SK-N-SH (cell line): ENCODE data around the gene CDH13. TPM values are rescaled to one million over a fixed set of nuclear protein-coding genes. Genes with fewer than 3 reads are reported as not detected.

ENCODE experiments used
- CTCF ChIA-PET: fragments of 300-600, 350-600 bp; formaldehyde crosslinking; extraction: SDS; loops from one replicate; lab custom pipeline; 2021; lab: Yijun Ruan, JAX
- POLR2A ChIA-PET: fragments of 350-600 bp; sonication (Branson Sonifier 250); formaldehyde crosslinking; extraction: SDS; loops from one replicate; lab custom pipeline; 2020; ENCODE audit warnings: antibody characterized with exemption, inconsistent platforms; lab: Yijun Ruan, JAX
- DNase-seq: peaks from one replicate; pipeline ENCODE4 v3.0.0; 2012
- H2AFZ ChIP-seq: fragments of 200-600 bp; sonication (generic); 2 replicates; pipeline ENCODE4 v1.8.1; 2016; ENCODE audit warnings: antibody characterized with exemption, mild to moderate bottlenecking, low read depth
- H3F3A ChIP-seq: fragments of 200-600 bp; sonication (generic); replicated peaks from 2 replicates; pipeline ENCODE3; 2016; ENCODE audit warnings: antibody characterized with exemption, mild to moderate bottlenecking; ENCODE audit not compliant: insufficient read depth
- H3K27ac ChIP-seq, 2 experiments: fragments of 200-500 bp in 1 of 2; fragments of 200-600 bp in 1 of 2; sonication (Bioruptor generic) in 1 of 2; sonication (generic), shearing (Covaris generic) in 1 of 2; 2 replicates each; pipeline versions ENCODE4 v1.5.1 to v1.6.1; 2014 to 2016; ENCODE audit warnings: low read depth in 2 of 2, inconsistent platforms in 1 of 2, low read length in 1 of 2, mild to moderate bottlenecking in 1 of 2, mixed read lengths in 1 of 2
- H3K27me3 ChIP-seq: fragments of 200-600 bp; sonication (generic), shearing (Covaris generic); 2 replicates; pipeline ENCODE4 v1.6.1; 2016; ENCODE audit warnings: mixed run types; ENCODE audit not compliant: insufficient read depth
- H3K36me3 ChIP-seq, 2 experiments: fragments of 200-500 bp in 1 of 2; fragments of 200-600 bp in 1 of 2; sonication (Bioruptor generic) in 1 of 2; sonication (generic) in 1 of 2; replicated peaks in 1 of 2; 2 replicates each; pipeline versions ENCODE3 to v1.5.1; 2014 to 2016; ENCODE audit warnings: low read length in 1 of 2, mild to moderate bottlenecking in 1 of 2; ENCODE audit not compliant: insufficient read depth in 2 of 2, control insufficient read depth in 1 of 2
- H3K4me1 ChIP-seq, 2 experiments: fragments of 200-500 bp in 1 of 2; fragments of 200-600 bp in 1 of 2; sonication (Bioruptor generic) in 1 of 2; sonication (generic), shearing (Covaris generic) in 1 of 2; 2 replicates each; pipeline versions ENCODE4 v1.5.1 to v1.6.1; 2014 to 2016; ENCODE audit warnings: low read depth in 1 of 2, low read length in 1 of 2, mixed run types in 1 of 2; ENCODE audit not compliant: insufficient read depth in 2 of 2, control insufficient read depth in 1 of 2
- H3K4me2 ChIP-seq: fragments of 200-600 bp; sonication (generic), shearing (Covaris generic); 2 replicates; pipeline ENCODE4 v1.6.1; 2017; ENCODE audit warnings: mixed run types
- H3K4me3 ChIP-seq, 2 experiments: fragments of 200-500 bp in 1 of 2; fragments of 200-600 bp in 1 of 2; sonication (Bioruptor generic) in 1 of 2; sonication (generic), shearing (Covaris generic) in 1 of 2; 2 replicates each; pipeline versions ENCODE4 v1.5.1 to v1.8.1; 2014 to 2016; ENCODE audit warnings: low read depth in 2 of 2, inconsistent platforms in 1 of 2, low read length in 1 of 2, mild to moderate bottlenecking in 1 of 2, mixed read lengths in 1 of 2, moderate library complexity in 1 of 2
- H3K79me2 ChIP-seq: fragments of 200-600 bp; sonication (generic); 2 replicates; pipeline ENCODE4 v1.8.1; 2017; ENCODE audit warnings: mild to moderate bottlenecking; ENCODE audit not compliant: insufficient read depth
- H3K9ac ChIP-seq: fragments of 200-600 bp; sonication (generic); 2 replicates; pipeline ENCODE4 v1.6.1; 2017; ENCODE audit warnings: mixed run types
- H3K9me2 ChIP-seq: fragments of 200-600 bp; sonication (generic); 2 replicates; pipeline ENCODE4 v1.6.1; 2017; ENCODE audit warnings: mixed run types
- H3K9me3 ChIP-seq: fragments of 200-600 bp; sonication (generic); 2 replicates; pipeline ENCODE4 v1.6.1; 2017; ENCODE audit warnings: mixed run types, mild to moderate bottlenecking, moderate library complexity
- H4K20me1 ChIP-seq: fragments of 200-600 bp; sonication (generic); 2 replicates; pipeline ENCODE4 v1.6.1; 2017; ENCODE audit warnings: mild to moderate bottlenecking, mixed run types; ENCODE audit not compliant: insufficient read depth
- CHD2 ChIP-seq: fragments of 150-350 bp; IDR thresholded peaks from 2 replicates; pipeline ENCODE4 v1.6.1; 2018; ENCODE audit warnings: low read length; ENCODE audit not compliant: partially characterized antibody
- ELF1 ChIP-seq: IDR thresholded peaks from 2 replicates; pipeline ENCODE4 v1.4.0; 2012
- EP300 ChIP-seq, 2 experiments: IDR thresholded peaks; 2 replicates each; pipeline versions ENCODE4 v1.4.0 to v1.6.1; 2012; ENCODE audit warnings: borderline replicate concordance in 1 of 2, low read depth in 1 of 2, low read length in 1 of 2
- FOXJ3 ChIP-seq: sonication (generic); formaldehyde crosslinking; IDR thresholded peaks from 2 replicates; pipeline ENCODE4 v1.5.1; 2020; ENCODE audit warnings: mild to moderate bottlenecking, missing genetic modification reagents
- FOXM1 ChIP-seq: IDR thresholded peaks from 2 replicates; pipeline ENCODE4 v1.4.0; 2012; ENCODE audit warnings: low read depth, mild to moderate bottlenecking
- GATA2 ChIP-seq: sonication (generic); formaldehyde crosslinking; IDR thresholded peaks from 2 replicates; pipeline ENCODE4 v1.5.0; 2020; ENCODE audit warnings: mild to moderate bottlenecking, missing genetic modification reagents
- JUND ChIP-seq: IDR thresholded peaks from 2 replicates; pipeline ENCODE4 v1.4.0; 2012
- MXI1 ChIP-seq: IDR thresholded peaks from 2 replicates; pipeline ENCODE4 v1.6.1; 2012; ENCODE audit warnings: mild to moderate bottlenecking, low read depth, low read length, improper control_type of control experiment
- NRF1 ChIP-seq: IDR thresholded peaks from 2 replicates; pipeline ENCODE4 v1.6.1; 2012; ENCODE audit warnings: low read depth, mild to moderate bottlenecking, low read length
- POLR2AphosphoS5 ChIP-seq: IDR thresholded peaks from 2 replicates; pipeline ENCODE4 v1.6.1; 2012; ENCODE audit warnings: low read depth, low read length
- RCOR1 ChIP-seq: fragments of 150-350 bp; IDR thresholded peaks from 2 replicates; pipeline ENCODE4 v1.6.1; 2017; ENCODE audit warnings: antibody characterized with exemption, low read length
- RFX5 ChIP-seq: IDR thresholded peaks from 2 replicates; pipeline ENCODE4 v1.6.1; 2012; ENCODE audit warnings: mild to moderate bottlenecking, improper control_type of control experiment, low read length
- SIN3A ChIP-seq: IDR thresholded peaks from 2 replicates; pipeline ENCODE4 v1.6.1; 2012; ENCODE audit warnings: low read depth, mild to moderate bottlenecking, low read length, moderate library complexity, borderline replicate concordance
- SMC3 ChIP-seq: IDR thresholded peaks from 2 replicates; pipeline ENCODE4 v1.6.1; 2012; ENCODE audit warnings: low read depth, low read length, improper control_type of control experiment
- TAF1 ChIP-seq: IDR thresholded peaks from 2 replicates; pipeline ENCODE4 v1.6.1; 2012; ENCODE audit warnings: low read depth, mild to moderate bottlenecking, low read length, moderate library complexity, borderline replicate concordance
- TCF12 ChIP-seq: IDR thresholded peaks from 2 replicates; pipeline ENCODE4 v1.4.0; 2012
- TEAD4 ChIP-seq: IDR thresholded peaks from 2 replicates; pipeline ENCODE4 v1.4.0; 2012; ENCODE audit warnings: mild to moderate bottlenecking, borderline replicate concordance; ENCODE audit not compliant: insufficient read depth
- YY1 ChIP-seq: IDR thresholded peaks from 2 replicates; pipeline ENCODE4 v1.4.0; 2012; ENCODE audit warnings: low read depth, mild to moderate bottlenecking
- WGBS: methylation state at CpG from one replicate; pipeline ENCODE4 v1.1.6; 2017; ENCODE audit warnings: low lambda C conversion rate; 5-methylcytosine and 5-hydroxymethylcytosine counted together
- polyA plus RNA-seq, 3 experiments: library from polyadenylated mRNA; depleted of rRNA; stranded (reverse); fragments of >200 nt; gene quantifications; 2 replicates each; pipeline ENCODE4 v1.2.3, GENCODE V29; 2012
- TF ChIP-seq, protein P1 (sequence below): IDR thresholded peaks from 2 replicates; pipeline ENCODE4 v1.6.1; 2012; ENCODE audit warnings: mild to moderate bottlenecking, low read depth, low read length, moderate library complexity
- TF ChIP-seq, protein P2 (sequence below): IDR thresholded peaks from 2 replicates; pipeline ENCODE4; 2012
- TF ChIP-seq, protein P3 (sequence below): IDR thresholded peaks from 2 replicates; pipeline ENCODE4 v1.4.0; 2012; ENCODE audit warnings: low read depth
- TF ChIP-seq, protein P4 (sequence below): fragments of 150-350 bp; IDR thresholded peaks from 2 replicates; pipeline ENCODE4 v1.6.1; 2017; ENCODE audit warnings: antibody characterized with exemption, low read length, low read depth, borderline replicate concordance
- TF ChIP-seq, protein P5 (sequence below): fragments of 150-350 bp; IDR thresholded peaks from 2 replicates; pipeline ENCODE4 v1.6.1; 2016; ENCODE audit warnings: mild to moderate bottlenecking, low read depth, low read length
- TF ChIP-seq, protein P6 (sequence below): fragments of 200-600 bp; sonication (generic); IDR thresholded peaks from 2 replicates; pipeline ENCODE4 v1.6.1; 2017; ENCODE audit warnings: antibody characterized with exemption, mild to moderate bottlenecking, moderate library complexity

The CDH13 gene
- polyA plus RNA-seq, 1 of the 3 experiments (the other 2 are of a cell fraction) = 93.0 TPM

DNA sequence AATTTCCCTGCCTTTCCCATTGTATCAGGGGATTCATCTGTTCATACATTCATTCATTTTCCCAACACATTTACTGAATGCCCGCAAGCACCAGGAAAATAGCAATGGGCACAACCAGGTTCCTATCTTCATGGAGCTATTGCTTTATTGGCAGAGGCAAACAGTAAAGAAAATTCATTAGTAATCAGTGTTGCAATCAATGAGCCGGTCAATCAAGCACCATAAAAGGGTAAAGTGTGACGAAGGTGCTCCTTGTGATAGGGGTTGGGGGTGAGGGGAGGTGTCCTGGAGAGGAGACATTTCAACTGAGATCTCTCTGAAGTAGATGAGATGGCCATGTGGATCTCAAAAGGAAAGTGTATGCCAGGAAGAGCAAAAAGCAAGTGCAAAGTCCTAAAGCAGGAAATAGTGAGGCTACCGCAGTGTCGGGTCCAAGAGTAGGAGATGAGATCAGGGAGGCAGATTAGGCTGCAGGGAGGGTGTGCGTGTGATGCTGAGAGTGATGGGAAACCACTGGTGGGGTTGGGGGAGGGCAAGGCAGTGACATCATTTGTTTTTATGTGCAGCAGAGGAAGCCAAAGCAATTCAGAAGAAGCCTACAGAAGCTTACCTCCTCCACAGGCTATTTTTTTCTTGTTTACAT lies 28.4 kb downstream of the CDH13 start:
- 16% methylated on average over 6 of the region's 6 CpGs for WGBS
- no peak for DNase-seq
- Histone ChIP-seq H3K36me3 (no peaks in the 10 kb centered on the region), H3K9me3 (no peaks in the 10 kb centered on the region), H3K4me1 (peaks cover 7 to 62% of the 10 kb centered on the region in 2 experiments), H3F3A (peaks cover 55% of the 10 kb centered on the region), H3K9ac (peak overlapping the region; percentile 72; the same call in 1 of the 2 replicates), H3K27ac (peak overlapping the region; percentile 1 to 96; a peak in 3 of 4 replicates), H3K4me3 (no peak overlapping the region), H3K27me3 (no peaks in the 10 kb centered on the region), H2AFZ (no peak overlapping the region), H3K4me2 (peak overlapping the region; percentile 64), H4K20me1 (no peaks in the 10 kb centered on the region), H3K79me2 (peaks cover 61% of the 10 kb centered on the region), H3K9me2 (no peaks in the 10 kb centered on the region)
- POLR2A ChIA-PET = no interaction called here
- CTCF ChIA-PET = interaction anchor here (0.7 to 1.7 kb wide), 2 partner anchors 10 to 15 kb away, joined by 3 to 4 read pairs; no protein-coding TSS in a partner anchor
- peak in 1 of 2 experiments; percentile 88; a peak in 2 of 4 replicates for TF ChIP-seq EP300 (IDR thresholded peaks at IDR 0.05; ENCODE audit: borderline replicate concordance in 1 of 2, low read depth in 1 of 2, low read length in 1 of 2)
- TF ChIP-seq, protein P1, sequence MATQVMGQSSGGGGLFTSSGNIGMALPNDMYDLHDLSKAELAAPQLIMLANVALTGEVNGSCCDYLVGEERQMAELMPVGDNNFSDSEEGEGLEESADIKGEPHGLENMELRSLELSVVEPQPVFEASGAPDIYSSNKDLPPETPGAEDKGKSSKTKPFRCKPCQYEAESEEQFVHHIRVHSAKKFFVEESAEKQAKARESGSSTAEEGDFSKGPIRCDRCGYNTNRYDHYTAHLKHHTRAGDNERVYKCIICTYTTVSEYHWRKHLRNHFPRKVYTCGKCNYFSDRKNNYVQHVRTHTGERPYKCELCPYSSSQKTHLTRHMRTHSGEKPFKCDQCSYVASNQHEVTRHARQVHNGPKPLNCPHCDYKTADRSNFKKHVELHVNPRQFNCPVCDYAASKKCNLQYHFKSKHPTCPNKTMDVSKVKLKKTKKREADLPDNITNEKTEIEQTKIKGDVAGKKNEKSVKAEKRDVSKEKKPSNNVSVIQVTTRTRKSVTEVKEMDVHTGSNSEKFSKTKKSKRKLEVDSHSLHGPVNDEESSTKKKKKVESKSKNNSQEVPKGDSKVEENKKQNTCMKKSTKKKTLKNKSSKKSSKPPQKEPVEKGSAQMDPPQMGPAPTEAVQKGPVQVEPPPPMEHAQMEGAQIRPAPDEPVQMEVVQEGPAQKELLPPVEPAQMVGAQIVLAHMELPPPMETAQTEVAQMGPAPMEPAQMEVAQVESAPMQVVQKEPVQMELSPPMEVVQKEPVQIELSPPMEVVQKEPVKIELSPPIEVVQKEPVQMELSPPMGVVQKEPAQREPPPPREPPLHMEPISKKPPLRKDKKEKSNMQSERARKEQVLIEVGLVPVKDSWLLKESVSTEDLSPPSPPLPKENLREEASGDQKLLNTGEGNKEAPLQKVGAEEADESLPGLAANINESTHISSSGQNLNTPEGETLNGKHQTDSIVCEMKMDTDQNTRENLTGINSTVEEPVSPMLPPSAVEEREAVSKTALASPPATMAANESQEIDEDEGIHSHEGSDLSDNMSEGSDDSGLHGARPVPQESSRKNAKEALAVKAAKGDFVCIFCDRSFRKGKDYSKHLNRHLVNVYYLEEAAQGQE = 0 out of 2 replicates have a peak, but pooled peaks have one; percentile 45
- TF ChIP-seq TEAD4 = peak; percentile 71; the same call in 1 of the 2 replicates
- 0 out of 2 replicates have a peak, but pooled peaks have one; percentile 57 for TF ChIP-seq SIN3A
- peak; percentile 91 for TF ChIP-seq TCF12
- TF ChIP-seq, protein P2, sequence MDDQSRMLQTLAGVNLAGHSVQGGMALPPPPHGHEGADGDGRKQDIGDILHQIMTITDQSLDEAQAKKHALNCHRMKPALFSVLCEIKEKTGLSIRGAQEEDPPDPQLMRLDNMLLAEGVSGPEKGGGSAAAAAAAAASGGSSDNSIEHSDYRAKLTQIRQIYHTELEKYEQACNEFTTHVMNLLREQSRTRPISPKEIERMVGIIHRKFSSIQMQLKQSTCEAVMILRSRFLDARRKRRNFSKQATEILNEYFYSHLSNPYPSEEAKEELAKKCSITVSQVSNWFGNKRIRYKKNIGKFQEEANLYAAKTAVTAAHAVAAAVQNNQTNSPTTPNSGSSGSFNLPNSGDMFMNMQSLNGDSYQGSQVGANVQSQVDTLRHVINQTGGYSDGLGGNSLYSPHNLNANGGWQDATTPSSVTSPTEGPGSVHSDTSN = peak; percentile 78
- TF ChIP-seq NRF1 = no peak
- TF ChIP-seq, protein P3, sequence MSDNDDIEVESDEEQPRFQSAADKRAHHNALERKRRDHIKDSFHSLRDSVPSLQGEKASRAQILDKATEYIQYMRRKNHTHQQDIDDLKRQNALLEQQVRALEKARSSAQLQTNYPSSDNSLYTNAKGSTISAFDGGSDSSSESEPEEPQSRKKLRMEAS = peak; percentile 85
- TF ChIP-seq MXI1 = no peak
- TF ChIP-seq FOXJ3 (CRISPR knock-in tag) = no peak
- TF ChIP-seq ELF1 = peak; percentile 72
- no peak for TF ChIP-seq CHD2
- TF ChIP-seq SMC3 = no peak
- TF ChIP-seq, protein P4, sequence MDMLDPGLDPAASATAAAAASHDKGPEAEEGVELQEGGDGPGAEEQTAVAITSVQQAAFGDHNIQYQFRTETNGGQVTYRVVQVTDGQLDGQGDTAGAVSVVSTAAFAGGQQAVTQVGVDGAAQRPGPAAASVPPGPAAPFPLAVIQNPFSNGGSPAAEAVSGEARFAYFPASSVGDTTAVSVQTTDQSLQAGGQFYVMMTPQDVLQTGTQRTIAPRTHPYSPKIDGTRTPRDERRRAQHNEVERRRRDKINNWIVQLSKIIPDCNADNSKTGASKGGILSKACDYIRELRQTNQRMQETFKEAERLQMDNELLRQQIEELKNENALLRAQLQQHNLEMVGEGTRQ = no peak
- TF ChIP-seq, protein P5, sequence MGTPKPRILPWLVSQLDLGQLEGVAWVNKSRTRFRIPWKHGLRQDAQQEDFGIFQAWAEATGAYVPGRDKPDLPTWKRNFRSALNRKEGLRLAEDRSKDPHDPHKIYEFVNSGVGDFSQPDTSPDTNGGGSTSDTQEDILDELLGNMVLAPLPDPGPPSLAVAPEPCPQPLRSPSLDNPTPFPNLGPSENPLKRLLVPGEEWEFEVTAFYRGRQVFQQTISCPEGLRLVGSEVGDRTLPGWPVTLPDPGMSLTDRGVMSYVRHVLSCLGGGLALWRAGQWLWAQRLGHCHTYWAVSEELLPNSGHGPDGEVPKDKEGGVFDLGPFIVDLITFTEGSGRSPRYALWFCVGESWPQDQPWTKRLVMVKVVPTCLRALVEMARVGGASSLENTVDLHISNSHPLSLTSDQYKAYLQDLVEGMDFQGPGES = no peak
- peak; percentile 86 for TF ChIP-seq JUND
- TF ChIP-seq GATA2 = no peak
- no peak for TF ChIP-seq FOXM1
- peak; percentile 29; the same call in 1 of the 2 replicates for TF ChIP-seq TAF1
- no peak for TF ChIP-seq RCOR1
- TF ChIP-seq, protein P6, sequence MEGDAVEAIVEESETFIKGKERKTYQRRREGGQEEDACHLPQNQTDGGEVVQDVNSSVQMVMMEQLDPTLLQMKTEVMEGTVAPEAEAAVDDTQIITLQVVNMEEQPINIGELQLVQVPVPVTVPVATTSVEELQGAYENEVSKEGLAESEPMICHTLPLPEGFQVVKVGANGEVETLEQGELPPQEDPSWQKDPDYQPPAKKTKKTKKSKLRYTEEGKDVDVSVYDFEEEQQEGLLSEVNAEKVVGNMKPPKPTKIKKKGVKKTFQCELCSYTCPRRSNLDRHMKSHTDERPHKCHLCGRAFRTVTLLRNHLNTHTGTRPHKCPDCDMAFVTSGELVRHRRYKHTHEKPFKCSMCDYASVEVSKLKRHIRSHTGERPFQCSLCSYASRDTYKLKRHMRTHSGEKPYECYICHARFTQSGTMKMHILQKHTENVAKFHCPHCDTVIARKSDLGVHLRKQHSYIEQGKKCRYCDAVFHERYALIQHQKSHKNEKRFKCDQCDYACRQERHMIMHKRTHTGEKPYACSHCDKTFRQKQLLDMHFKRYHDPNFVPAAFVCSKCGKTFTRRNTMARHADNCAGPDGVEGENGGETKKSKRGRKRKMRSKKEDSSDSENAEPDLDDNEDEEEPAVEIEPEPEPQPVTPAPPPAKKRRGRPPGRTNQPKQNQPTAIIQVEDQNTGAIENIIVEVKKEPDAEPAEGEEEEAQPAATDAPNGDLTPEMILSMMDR = no peak
- TF ChIP-seq POLR2AphosphoS5 = peak; percentile 44; the same call in 1 of the 2 replicates
- TF ChIP-seq YY1 = no peak
- no peak for TF ChIP-seq RFX5
